ENCODE measurements around the gene P3H2. TPM values are rescaled to one million over a fixed set of nuclear protein-coding genes. Genes with fewer than 3 reads are reported as not detected.
A peak's percentile ranks its signal among the peaks of the same experiment; 100 is the strongest.

Gene P3H2
- total and polyA plus RNA-seq, 2 experiments from 2014 or later: 8.2 to 24.2 TPM

- Histone ChIP-seq H3F3A (replicated peaks; ENCODE audit: low read depth) (peaks cover 3% of the 10 kb centered on the region; the same call in 1 of the 2 replicates), H3K4me3 (peak overlapping the region; percentile 80), H3K9me2 (ENCODE audit: insufficient read depth) (no peaks in the 10 kb centered on the region), H3K4me1 (ENCODE audit: insufficient read depth) (peaks cover 34% of the 10 kb centered on the region), H3K27me3 (ENCODE audit: insufficient read depth) (peaks cover 31% of the 10 kb centered on the region), H2AFZ (peak overlapping the region; percentile 95), H3K4me2 (peak overlapping the region; percentile 92), H3K79me2 (replicated peaks; ENCODE audit: insufficient read depth) (peaks cover 8% of the 10 kb centered on the region), H3K36me3 (ENCODE audit: insufficient read depth) (peaks cover 3% of the 10 kb centered on the region; the same call in 1 of the 2 replicates), H3K27ac (ENCODE audit: low read depth) (no peak overlapping the region), H4K20me1 (replicated peaks; ENCODE audit: insufficient read depth) (peaks cover 4% of the 10 kb centered on the region; the same call in 1 of the 2 replicates)
- ATAC-seq (no peak), DNase-seq (ENCODE audit: low spot score) (no peak)
- peaks cover 3% of the 10 kb centered on the region; the same call in 2 of the 3 replicates for H3K36me3 Mint-ChIP-seq (ENCODE audit: low read depth)
- peaks cover 19% of the 10 kb centered on the region for H3K27me3 Mint-ChIP-seq (ENCODE audit: insufficient read depth, low read depth, poor library complexity)
- no peak overlapping the region for H3K27ac Mint-ChIP-seq
- no peaks in the 10 kb centered on the region; the same call in 2 of the 3 replicates for H3K9me3 Mint-ChIP-seq
- H3K4me3 Mint-ChIP-seq: peak overlapping the region; percentile 77
- TF ChIP-seq, protein P1, sequence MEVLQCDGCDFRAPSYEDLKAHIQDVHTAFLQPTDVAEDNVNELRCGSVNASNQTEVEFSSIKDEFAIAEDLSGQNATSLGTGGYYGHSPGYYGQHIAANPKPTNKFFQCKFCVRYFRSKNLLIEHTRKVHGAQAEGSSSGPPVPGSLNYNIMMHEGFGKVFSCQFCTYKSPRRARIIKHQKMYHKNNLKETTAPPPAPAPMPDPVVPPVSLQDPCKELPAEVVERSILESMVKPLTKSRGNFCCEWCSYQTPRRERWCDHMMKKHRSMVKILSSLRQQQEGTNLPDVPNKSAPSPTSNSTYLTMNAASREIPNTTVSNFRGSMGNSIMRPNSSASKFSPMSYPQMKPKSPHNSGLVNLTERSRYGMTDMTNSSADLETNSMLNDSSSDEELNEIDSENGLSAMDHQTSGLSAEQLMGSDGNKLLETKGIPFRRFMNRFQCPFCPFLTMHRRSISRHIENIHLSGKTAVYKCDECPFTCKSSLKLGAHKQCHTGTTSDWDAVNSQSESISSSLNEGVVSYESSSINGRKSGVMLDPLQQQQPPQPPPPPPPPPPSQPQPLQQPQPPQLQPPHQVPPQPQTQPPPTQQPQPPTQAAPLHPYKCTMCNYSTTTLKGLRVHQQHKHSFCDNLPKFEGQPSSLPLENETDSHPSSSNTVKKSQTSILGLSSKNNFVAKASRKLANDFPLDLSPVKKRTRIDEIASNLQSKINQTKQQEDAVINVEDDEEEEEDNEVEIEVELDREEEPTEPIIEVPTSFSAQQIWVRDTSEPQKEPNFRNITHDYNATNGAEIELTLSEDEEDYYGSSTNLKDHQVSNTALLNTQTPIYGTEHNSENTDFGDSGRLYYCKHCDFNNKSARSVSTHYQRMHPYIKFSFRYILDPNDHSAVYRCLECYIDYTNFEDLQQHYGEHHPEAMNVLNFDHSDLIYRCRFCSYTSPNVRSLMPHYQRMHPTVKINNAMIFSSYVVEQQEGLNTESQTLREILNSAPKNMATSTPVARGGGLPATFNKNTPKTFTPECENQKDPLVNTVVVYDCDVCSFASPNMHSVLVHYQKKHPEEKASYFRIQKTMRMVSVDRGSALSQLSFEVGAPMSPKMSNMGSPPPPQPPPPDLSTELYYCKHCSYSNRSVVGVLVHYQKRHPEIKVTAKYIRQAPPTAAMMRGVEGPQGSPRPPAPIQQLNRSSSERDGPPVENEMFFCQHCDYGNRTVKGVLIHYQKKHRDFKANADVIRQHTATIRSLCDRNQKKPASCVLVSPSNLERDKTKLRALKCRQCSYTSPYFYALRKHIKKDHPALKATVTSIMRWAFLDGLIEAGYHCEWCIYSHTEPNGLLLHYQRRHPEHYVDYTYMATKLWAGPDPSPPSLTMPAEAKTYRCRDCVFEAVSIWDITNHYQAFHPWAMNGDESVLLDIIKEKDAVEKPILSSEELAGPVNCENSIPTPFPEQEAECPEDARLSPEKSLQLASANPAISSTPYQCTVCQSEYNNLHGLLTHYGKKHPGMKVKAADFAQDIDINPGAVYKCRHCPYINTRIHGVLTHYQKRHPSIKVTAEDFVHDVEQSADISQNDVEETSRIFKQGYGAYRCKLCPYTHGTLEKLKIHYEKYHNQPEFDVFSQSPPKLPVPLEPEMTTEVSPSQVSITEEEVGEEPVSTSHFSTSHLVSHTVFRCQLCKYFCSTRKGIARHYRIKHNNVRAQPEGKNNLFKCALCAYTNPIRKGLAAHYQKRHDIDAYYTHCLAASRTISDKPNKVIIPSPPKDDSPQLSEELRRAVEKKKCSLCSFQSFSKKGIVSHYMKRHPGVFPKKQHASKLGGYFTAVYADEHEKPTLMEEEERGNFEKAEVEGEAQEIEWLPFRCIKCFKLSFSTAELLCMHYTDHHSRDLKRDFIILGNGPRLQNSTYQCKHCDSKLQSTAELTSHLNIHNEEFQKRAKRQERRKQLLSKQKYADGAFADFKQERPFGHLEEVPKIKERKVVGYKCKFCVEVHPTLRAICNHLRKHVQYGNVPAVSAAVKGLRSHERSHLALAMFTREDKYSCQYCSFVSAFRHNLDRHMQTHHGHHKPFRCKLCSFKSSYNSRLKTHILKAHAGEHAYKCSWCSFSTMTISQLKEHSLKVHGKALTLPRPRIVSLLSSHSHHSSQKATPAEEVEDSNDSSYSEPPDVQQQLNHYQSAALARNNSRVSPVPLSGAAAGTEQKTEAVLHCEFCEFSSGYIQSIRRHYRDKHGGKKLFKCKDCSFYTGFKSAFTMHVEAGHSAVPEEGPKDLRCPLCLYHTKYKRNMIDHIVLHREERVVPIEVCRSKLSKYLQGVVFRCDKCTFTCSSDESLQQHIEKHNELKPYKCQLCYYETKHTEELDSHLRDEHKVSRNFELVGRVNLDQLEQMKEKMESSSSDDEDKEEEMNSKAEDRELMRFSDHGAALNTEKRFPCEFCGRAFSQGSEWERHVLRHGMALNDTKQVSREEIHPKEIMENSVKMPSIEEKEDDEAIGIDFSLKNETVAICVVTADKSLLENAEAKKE (CRISPR knock-in tag; IDR thresholded peaks at IDR 0.05): no peak
- TF ChIP-seq CTCF (conservative IDR thresholded peaks at IDR 0.05; ENCODE audit: low read depth in 2 of 2) (no peak), POLR2AphosphoS5 (IDR thresholded peaks at IDR 0.05; ENCODE audit: low read depth) (no peak), EZH2phosphoT487 (IDR thresholded peaks at IDR 0.05; ENCODE audit: unreplicated experiment) (no peak), ZNF114 (CRISPR knock-in tag; IDR thresholded peaks at IDR 0.05) (no peak), NANOG (IDR thresholded peaks at IDR 0.05; ENCODE audit: borderline replicate concordance) (no peak), REST (IDR thresholded peaks at IDR 0.05; ENCODE audit: unreplicated experiment) (no peak), JUNB (IDR thresholded peaks at IDR 0.05; ENCODE audit: unreplicated experiment) (no peak), CREB1 (CRISPR knock-in tag; IDR thresholded peaks at IDR 0.05; ENCODE audit: low read depth) (no peak), STAT1 (IDR thresholded peaks at IDR 0.05; ENCODE audit: unreplicated experiment) (no peak), EZH2 (IDR thresholded peaks at IDR 0.05; ENCODE audit: low read depth, unreplicated experiment) (no peak), ZNF331 (CRISPR knock-in tag; IDR thresholded peaks at IDR 0.05; ENCODE audit: low read depth) (no peak)
- TF ChIP-seq, protein P2, sequence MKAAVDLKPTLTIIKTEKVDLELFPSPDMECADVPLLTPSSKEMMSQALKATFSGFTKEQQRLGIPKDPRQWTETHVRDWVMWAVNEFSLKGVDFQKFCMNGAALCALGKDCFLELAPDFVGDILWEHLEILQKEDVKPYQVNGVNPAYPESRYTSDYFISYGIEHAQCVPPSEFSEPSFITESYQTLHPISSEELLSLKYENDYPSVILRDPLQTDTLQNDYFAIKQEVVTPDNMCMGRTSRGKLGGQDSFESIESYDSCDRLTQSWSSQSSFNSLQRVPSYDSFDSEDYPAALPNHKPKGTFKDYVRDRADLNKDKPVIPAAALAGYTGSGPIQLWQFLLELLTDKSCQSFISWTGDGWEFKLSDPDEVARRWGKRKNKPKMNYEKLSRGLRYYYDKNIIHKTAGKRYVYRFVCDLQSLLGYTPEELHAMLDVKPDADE (IDR thresholded peaks at IDR 0.05): no peak
- peaks cover 50% of the 10 kb centered on the region for H3K4me1 Mint-ChIP-seq
Measured at GRCh38 chr3:190119461-190120268, 1.0 kb downstream of the P3H2 start.

Measured in GM23338 (cell line).